Activated CD8-positive, alpha-beta memory T cell treated with anti-CD3 and anti-CD28 coated beads, Interleukin-2, amount 50 U/mL, for 24 hours (primary cell): ENCODE measurements around the gene QSOX2.
"Not testable (repeated sequence)": the region's sequence is repeated elsewhere in the genome, so short reads cannot be mapped to it uniquely, and the experiment has no call there.

Experiments
- DNase-seq: peaks from one replicate; pipeline ENCODE4 v3.0.0-alpha.2; 2020; ENCODE audit errors: extremely low read depth

The QSOX2 gene

DNA sequence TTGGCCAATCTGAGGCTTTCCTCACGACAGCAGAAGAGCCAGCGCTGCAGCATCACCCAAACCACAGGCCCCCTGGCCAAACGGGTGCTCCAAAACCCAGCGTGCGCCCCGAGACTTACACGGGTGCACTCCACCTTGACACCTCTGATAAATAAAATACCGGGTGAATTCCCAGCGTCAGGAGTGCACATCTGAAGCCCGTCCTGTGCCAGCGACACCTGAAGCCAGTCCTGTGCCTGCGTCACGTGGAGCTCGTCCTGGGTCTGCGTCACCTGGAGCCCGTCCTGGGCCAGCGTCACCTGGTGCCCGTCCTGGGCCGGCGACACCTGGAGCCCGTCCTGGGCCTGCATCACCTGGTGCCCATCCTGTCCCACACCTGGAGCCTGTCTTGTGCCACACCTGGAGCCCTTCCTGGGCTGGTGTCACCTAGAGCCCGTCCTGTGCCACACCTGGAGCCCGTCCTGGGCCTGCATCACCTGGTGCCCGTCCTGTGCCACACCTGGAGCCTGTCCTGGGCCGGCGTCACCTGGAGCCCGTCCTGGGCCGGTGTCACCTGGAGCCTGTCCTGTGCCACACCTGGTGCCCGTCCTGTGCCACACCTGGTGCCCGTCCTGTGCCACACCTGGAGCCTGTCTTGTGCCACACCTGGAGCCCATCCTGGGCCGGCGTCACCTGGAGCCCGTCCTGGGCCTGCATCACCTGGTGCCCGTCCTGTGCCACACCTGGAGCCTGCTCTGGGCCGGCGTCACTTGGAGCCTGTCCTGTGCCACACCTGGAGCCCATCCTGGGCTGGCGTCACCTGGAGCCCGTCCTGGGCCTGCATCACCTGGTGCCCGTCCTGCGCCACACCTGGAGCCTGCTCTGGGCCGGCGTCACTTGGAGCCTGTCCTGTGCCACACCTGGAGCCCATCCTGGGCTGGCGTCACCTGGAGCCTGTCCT is 8.9 kb downstream of the QSOX2 start:
- not testable (repeated sequence) for DNase-seq

DNA sequence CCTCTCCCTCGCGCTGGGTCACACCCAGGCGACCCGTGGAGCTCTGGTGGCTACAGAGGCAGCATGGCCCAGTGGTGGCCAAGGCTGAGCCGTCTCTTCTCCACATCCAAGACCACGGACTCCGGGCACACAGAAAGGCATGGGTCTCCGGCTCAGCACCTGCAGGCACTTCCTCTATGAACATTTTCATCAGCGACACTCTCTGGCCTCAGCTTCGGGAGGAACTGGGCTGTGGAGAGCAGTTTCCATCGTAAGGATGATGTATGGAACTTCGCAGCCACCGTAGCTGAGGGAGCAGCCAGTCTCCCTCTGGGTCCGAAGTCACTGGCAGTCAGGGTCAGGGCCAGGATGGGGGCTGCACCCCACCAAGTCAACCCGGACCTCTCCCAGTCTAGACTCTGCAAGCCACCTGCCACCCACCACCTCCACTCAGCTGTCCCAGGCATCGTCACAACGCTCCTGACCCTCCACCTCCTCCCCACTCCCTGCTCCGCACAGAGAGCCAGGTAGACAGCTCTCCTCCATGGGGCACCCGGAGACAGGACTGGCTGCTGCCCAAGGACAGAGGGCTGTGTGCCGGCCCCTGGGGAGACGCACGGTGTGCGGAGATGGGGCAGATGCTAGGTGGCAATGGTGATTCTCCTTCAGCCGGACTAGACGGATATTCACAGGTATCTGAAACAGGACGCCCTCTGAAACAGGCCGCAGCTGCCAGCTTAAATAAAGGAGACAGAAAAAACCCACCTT is 9.7 kb downstream of the QSOX2 start:
- DNase-seq = no peak

DNA sequence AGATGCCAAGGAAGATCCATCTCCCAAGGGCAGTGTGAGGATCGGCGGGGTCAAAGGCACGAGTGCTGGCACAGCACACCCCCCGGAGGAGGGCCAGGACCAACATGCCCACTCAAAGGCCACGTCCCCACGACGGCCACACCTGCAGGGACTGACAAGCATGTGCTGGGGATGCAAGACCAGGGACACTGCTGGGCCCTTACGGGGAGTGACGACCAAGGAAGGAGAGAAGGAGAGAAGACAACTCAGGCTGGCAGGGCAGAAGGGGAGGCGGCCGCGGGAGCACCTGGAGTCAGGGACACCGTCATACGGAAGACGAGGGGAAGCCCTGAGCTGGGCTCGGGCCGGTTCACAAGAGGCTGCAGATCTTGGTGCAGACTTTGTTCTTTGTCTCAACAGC is 10.4 kb downstream of the QSOX2 start:
- no peak for DNase-seq

DNA sequence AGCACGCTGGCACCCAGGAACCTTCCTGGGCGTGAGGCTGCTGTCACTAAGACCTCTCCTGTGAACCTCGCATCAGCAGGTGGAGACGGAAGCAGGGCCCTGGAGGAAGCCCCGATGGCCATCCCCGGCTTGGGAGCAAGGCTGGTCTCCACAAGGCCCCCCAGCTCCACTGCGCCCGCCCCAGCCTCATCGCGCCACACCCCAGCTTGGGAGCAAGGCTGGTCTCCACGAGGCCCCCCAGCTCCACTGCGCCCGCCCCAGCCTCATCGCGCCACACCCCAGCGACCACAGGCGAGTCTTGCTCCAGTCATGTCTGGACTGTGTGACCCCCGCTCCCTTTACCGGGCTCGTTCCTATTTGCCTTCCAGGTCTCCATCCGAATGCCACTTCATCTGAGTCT is 11.0 kb downstream of the QSOX2 start:
- DNase-seq = no peak

DNA sequence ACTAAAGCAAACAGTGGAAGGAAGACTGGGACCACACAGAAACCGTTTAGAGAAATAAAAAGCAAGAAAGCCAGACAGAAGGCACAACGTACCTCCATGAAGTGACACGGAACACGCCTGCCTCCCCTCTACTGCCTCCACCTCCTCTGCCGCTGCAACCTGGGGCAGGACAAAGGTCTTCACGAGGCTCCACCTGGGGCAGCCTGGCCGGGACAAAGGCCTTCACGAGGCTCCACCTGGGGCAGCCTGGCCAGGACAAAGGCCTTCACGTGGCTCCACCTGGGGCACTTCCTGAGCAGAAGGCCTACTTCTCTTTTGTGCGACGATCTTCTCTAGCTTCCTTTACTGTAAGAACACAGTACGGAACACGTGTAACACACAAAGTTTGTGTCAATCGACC is 11.7 kb downstream of the QSOX2 start:
- no peak for DNase-seq

DNA sequence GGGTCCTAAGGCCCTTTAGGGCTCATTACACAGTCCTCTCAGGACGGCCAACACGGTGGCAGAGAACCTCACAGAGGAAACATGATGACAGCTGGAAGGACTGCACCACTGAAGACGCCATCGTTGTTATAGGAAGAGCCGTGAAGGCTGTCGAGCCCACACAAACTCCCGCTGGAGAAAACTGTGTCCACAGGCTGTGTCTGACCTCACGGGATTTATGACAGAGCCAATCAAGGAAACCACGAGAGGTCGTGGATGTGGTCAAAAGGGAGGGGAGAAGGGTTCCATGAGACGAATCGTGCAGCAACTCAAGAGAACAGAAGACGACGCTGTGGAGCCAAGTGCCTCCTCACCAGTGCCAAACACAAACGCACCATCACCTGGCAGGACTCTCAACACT is 12.2 kb downstream of the QSOX2 start:
- no peak for DNase-seq

DNA sequence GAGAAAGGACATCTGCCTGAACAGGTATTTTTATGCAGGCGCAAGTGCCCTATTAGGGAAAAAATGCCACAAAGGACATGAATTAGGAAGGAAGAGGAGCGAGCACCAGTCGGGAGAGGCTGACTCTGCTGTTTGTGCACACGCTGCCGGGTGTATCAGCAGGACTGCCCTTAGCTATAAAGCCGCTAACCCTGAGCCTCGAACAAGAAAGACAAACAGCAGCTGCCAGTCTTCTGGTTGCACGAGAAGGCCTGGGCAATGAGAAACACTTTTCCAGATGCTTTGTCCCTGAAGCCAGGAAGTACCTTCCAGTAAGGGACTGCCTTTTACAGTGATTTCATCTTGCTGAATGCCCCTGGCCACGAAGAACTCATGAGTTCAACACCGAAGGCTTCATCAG is 12.6 kb downstream of the QSOX2 start:
- no peak for DNase-seq

DNA sequence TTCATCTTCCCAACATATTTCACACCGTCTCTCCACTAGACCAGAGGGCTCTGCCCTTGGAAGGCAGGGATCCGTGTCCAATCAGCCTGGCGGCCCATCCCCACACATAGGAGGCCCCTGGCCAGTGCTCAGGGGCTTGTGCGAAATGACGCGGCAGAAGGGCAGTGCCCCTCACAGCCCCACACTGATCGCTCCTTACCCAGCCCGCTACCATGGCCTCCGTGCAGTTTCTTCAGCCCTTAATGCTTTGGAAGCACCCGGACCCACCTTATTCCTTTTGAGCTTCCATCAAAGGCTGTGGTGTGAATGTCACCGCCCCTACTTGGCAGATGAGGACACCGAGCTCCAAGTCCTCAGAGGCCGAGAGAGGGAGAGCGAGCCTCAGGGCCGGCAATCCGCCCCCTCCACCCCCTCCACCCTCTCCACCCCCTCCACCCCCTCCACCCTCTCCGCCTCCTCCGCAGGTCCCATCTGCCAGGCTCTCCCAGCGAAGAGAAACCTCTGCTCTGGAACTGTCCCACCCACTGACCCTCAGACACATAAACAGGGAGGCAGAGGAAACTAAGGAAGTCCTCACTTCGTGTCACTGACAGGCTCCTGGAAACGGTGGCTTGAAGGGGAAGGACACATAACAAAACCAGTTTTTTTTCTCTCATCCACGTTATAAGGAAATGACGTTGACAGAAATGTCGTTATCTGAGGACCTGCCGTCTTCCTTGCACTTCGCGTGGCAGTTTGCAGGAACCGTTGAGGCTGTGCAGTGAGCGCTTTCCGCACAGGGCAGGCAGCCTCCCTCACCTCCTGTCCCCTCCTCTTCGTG is 13.9 kb downstream of the QSOX2 start:
- no peak for DNase-seq

DNA sequence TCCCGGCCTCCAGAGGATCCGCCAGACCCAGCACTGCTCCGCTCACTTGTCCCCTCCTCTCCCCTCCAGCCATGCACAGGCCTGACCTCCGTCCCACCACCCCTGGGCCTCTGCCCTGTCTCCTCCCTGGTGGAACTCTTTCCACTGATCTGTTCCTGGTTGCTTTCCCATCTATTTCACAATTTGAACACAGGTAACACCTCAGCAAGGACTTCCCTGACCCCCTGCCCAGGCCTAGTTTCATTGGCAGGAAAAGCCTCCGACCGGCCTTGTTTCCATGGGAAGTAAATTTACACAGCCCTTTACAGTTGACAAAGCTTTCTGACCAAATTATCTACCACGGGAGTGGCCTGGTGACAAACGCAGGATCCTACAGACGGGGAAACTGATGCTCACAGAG is 14.8 kb downstream of the QSOX2 start:
- no peak for DNase-seq

DNA sequence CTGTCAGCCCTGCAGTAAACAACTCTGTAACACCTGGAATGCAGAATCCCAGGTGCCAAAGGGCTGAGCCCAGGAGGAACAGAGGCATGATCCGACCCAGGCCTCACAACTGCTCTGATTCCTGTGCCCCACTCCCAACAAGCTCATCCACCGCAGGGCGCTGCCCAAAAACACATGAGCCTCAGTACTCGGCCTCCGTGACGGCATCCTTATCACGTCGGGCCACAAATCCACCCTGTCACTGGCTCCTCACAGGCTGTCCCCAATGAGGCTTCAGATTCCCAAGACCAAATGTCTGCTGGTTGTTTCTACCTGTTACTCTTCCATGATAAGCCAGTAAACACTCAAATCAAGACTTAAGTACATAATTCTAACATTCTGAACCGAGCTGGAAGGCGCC is 15.2 kb downstream of the QSOX2 start:
- DNase-seq = no peak

DNA sequence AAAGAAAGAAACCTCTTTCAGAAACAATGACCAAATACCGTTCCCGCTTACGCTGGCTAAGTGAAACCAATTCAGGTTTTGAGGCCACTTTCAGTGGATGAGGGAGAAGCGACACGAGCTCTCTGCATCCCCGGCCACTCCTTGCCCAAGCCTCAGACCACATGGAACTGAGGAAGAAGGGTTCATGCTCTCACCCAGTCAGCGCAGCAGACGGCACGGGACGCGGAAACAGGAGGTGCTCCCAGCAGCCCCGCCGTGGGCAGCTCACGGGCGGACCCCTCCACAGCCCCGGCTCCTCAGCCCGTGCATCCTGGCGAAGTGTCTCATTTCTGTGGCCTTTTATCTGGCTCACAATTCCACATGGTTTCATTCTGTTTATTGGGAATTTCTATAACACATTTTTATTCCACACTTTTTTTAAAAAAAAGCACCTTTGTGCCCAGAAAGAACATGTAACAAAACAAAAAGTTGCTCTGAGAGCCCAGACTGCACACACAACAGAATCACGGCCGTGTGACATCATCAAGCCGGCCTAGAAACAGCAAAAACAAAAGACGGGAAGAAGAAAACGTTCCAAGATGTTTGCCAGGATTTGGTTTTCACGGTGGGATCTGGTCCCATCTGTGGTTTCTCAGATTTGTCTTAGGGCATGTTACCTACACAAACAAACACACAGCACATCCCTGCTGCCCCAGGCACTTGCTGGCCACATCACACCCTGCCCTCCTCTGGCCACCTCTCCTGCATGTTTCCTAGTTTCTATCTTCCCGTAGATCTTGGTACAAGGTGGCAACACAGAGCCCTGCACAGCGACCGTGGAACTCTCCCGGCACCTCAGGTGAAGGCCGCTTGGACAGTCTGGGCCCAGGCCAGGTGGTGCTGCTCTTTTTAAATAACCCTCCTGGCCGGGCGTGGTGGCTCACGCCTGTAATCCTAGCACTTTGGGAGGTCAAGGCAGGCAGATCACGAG is 16.2 kb downstream of the QSOX2 start:
- no peak for DNase-seq

DNA sequence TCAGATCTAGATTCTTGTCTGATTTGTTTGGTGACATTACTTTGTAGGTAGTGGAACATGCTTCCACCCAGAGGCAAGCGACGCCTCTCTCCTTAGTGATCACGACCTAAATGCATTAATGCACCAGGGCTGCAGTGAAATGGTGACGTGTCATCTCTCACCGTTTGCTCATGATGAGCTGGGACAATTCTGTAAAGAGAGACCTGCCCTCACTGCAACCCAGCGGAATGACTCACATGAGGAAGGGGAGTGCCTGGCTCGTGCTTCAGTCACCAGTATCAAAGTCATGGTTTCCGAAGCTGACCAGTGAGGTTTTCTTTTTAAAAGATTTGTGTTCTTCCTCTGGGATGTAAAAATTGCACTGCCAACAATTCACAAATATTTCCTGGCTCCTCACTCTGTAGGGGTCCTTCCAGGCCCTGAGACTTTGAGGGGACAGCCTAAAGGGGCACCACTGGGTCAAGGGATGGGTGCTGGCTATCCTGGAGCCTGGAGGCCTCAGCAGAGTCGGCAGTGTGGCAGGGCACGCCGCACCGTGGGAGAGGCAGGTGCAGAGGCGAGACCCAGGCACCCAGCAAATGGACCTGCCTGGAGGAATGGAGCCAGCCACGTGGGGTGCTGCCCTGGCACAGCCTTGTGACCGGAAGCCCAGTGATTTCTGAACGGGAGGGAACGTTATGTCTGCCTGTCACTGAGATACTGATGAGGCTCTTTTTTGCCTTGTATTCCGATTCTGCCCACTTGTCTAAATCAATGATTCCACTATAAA is 17.3 kb downstream of the QSOX2 start:
- DNase-seq = no peak

DNA sequence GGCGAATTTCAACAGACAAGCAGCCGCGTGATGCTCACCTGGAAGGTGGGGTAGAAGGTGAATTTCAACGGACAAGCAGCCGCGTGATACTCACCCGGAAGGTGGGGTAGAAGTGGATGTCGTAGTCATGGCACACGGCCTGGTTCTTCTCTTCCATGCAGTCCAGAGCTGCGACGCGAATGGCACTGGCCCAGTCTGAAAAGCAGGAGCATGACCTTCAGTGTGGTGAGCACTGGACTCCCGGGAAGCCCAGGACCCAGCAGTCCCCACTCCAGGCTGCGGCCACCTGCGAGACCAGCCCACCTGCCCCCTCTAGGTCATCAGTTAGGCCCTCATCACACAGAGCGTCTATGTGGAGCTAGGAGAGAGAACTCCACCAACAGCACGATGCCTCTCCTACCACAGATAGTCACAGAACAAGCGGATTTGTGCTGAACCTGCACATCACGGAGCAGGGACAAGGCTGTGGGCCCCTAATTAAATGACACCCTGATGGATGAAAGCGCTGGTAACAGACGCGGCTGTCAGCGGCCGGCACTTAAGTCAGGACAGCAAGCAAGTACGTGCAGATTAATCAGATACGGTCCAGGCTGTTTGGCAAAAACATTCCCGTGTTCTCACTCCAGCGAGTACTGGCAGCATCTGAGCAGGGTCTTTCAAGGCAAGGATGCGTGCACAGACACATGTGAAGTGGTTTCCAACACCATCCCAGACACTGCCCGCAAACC is 18.8 kb downstream of the QSOX2 start:
- DNase-seq = no peak

DNA sequence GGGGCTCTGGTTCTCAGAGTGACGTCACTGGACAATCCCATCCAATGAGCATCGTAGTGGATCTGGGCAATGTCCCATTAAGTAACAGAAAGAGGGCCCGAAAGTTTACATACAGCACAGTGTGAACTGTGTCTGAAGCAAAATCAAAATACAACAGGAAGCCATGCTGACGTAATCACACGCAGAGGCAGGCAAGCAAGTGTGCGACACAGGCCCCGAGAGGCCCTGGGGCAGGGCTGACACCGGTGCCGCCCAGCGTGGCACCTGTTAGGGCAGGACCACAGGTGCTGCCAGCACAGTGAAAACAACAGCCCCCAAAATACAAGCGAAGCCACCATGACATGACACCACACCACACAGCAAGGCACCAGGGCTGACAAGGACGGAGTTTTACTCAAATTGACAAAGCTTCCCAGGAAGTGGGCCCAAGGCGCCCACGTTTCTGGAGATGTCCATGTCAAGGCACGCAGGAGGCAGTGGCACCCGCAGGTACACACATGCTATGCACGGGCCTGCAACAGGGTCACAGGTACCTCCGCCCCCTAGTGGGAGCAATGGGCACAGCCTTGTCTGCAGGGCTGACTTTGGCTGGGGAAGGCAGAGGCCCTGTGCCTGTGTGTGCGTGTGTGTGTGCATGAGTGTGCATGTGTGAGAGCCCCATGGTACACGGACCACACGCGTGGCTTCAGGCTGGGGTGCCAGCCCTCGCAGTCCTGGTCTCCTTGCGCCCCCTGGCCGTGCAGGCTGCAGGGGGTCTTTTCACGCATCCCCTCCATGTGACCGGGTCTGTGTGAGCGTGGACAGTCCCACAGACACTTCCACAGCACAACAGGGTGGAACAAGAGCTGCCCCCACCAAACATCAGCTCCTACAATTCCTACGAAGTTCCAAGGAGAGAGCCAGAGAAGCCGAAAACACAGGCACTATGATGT is 19.6 kb downstream of the QSOX2 start:
- DNase-seq = peak; percentile 15

DNA sequence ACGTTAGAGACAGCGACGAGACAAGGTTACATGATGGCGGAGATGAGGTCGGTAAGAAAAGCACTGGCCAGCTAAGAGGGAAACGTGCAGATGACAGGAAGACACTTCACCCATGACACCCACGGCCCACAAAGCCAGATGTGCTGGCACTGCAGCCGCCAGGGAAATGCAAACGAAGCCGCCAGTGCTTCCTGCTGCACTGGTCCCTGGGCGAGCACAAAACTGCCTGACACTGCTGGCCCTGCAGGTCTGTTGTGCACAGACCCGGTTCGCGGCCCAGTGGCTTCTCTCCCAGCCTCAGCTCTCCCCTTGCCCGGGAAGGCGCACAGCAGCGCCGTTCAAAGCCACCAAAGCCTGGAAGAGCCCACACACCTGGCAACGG is 20.3 kb downstream of the QSOX2 start:
- no peak for DNase-seq

DNA sequence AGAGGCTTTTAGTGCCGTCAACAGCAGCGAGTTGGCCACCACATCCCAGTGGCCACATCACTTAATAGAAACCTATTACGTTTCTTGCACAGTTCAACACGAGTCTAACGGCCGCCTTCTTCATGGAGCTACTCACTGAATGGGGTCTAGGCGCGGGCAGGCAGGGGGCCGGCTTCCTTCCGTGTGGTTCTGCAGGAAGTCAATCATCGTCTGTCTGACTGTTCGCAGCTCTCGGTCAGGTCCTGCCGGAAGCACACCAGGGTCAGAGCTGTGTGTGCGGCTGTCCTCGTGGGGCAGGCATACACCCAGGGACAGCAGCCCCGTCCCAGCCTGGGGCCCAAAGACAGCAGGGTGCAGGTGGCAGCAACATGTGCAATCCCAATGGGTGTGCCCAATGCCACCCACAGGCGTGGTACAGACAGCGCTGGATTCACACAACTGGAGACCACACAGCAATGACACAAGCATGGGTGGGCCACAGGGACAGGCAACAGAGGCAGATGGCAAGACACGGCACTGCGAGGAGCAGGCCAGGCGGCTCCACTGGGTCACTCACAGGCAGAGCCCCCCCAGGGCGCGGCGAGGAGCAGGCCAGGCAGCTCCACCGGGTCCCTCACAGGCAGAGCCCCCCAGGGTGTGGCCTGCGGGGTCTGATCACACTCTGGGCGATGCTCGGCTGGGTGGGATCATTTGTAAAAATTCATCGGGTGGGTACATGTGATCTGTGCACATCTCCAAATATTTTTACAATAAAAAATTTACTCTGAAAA is 21.6 kb downstream of the QSOX2 start:
- DNase-seq = no peak

DNA sequence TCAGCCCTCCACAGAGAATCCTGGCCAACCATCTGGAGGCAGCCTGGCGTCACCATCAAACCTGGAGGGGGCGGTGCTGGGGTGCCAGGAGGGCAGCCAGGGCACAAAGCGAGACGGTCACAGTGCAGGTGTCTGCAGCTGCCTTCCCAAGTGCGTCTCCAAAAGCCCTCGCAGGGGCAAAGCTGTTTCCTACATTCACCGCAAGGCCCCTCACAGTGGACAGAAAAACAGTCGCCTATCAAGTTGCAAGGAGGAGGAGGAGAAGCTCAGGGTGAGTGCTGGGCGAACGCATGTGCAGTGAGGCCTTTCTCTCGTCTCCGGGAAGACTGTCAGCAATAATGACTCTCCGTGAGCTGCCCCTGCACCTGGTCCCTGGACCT is 22.7 kb downstream of the QSOX2 start:
- no peak for DNase-seq
